ENCODE results near the gene MKLN1.

- no peak for TF ChIP-seq CTCF (IDR thresholded peaks at IDR 0.05)
- no peak for TF ChIP-seq POLR2AphosphoS5 (IDR thresholded peaks at IDR 0.05)
These were observed 36.0 kb downstream of the MKLN1 start for GRCh38 chr7:131363719-131364118.
